ENCODE data around the gene KIAA1328.

Gene KIAA1328

DNA sequence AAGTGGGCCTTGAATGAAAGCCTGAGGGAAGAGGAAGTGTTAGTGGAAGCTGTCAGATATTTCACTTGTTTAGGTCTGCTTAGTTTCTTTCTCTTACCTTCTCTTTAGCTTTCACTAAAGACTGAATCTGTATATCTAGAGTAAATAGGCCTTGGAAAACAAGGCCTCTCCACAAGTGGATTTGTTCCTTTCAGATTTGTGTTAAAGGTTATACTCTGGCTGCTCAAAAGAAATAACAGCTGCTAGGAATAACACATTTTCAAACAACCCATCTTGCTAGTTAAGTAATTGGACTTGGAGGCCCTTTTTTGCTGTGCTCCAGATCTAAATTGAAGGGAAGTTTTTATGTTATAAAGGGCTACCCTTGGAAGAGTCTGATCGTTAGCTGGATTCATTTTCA is 236.3 kb downstream of the KIAA1328 start:
- no peak overlapping the region for H3K4me3 ChIP-seq (ENCODE audit: low read length)
- TF ChIP-seq, protein P1, sequence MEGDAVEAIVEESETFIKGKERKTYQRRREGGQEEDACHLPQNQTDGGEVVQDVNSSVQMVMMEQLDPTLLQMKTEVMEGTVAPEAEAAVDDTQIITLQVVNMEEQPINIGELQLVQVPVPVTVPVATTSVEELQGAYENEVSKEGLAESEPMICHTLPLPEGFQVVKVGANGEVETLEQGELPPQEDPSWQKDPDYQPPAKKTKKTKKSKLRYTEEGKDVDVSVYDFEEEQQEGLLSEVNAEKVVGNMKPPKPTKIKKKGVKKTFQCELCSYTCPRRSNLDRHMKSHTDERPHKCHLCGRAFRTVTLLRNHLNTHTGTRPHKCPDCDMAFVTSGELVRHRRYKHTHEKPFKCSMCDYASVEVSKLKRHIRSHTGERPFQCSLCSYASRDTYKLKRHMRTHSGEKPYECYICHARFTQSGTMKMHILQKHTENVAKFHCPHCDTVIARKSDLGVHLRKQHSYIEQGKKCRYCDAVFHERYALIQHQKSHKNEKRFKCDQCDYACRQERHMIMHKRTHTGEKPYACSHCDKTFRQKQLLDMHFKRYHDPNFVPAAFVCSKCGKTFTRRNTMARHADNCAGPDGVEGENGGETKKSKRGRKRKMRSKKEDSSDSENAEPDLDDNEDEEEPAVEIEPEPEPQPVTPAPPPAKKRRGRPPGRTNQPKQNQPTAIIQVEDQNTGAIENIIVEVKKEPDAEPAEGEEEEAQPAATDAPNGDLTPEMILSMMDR (IDR thresholded peaks at IDR 0.05; ENCODE audit: insufficient read depth, low read depth, low read length, missing control alignments) = no peak
- no peak for DNase-seq (ENCODE audit: low read depth)

DNA sequence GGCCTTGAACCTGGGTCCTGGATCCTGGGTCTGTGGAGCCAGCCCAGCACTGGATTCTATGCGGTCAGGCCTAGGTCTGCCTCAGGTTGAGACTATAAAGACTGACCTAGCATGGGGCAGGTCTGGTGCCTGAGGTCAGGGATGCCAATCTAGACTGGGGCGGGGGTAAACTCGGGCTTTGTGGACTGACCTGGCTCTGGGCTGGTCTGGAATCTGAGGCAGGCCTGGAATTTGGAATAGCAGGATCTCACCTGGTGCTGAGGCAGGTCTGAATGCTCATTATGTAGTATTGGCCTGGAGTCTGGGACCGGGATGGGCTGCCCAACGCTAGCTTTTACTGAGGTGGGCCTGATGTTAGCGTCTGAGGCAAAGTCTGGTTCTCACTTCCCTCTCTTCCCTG is 256.0 kb downstream of the KIAA1328 start:
- H3K4me3 ChIP-seq (ENCODE audit: low read length) = no peak overlapping the region
- TF ChIP-seq, protein P1 (IDR thresholded peaks at IDR 0.05; ENCODE audit: insufficient read depth, low read depth, low read length, missing control alignments) = no peak
- DNase-seq (ENCODE audit: low read depth) = no peak

GRCh38 chr18:37085362-37085761 is 256.4 kb downstream of the KIAA1328 start:
- TF ChIP-seq, protein P1 (IDR thresholded peaks at IDR 0.05; ENCODE audit: insufficient read depth, low read depth, low read length, missing control alignments) = no peak
- no peak for DNase-seq (ENCODE audit: low read depth)
- H3K4me3 ChIP-seq (ENCODE audit: low read length) = no peak overlapping the region

GRCh38 chr18:37107748-37108522 is 279.0 kb downstream of the KIAA1328 start:
- TF ChIP-seq, protein P1 (IDR thresholded peaks at IDR 0.05; ENCODE audit: insufficient read depth, low read depth, low read length, missing control alignments) = no peak

GRCh38 chr18:37122877-37123276 is 293.9 kb downstream of the KIAA1328 start:
- DNase-seq (ENCODE audit: low read depth) = no peak
- TF ChIP-seq, protein P1 (IDR thresholded peaks at IDR 0.05; ENCODE audit: insufficient read depth, low read depth, low read length, missing control alignments) = no peak
- no peak overlapping the region for H3K4me3 ChIP-seq (ENCODE audit: low read length)

More at GRCh38 chr18:37107748-37108522, 279.0 kb downstream of the KIAA1328 start:
- DNase-seq (ENCODE audit: low read depth) = no peak
- no peak overlapping the region for H3K4me3 ChIP-seq (ENCODE audit: low read length)

- TF ChIP-seq, protein P1 (IDR thresholded peaks at IDR 0.05; ENCODE audit: insufficient read depth, low read depth, low read length, missing control alignments) = no peak
- H3K4me3 ChIP-seq (ENCODE audit: low read length) = no peak overlapping the region
- DNase-seq (ENCODE audit: low read depth) = peak; percentile 64
These were observed 295.6 kb downstream of the KIAA1328 start for GRCh38 chr18:37124516-37124915.

GRCh38 chr18:37135177-37135576 is 306.2 kb downstream of the KIAA1328 start:
- TF ChIP-seq, protein P1 (IDR thresholded peaks at IDR 0.05; ENCODE audit: insufficient read depth, low read depth, low read length, missing control alignments) = no peak
- DNase-seq (ENCODE audit: low read depth) = no peak
- H3K4me3 ChIP-seq (ENCODE audit: low read length) = no peak overlapping the region
